ENCODE measurements around the gene ANKS1B.

DNA sequence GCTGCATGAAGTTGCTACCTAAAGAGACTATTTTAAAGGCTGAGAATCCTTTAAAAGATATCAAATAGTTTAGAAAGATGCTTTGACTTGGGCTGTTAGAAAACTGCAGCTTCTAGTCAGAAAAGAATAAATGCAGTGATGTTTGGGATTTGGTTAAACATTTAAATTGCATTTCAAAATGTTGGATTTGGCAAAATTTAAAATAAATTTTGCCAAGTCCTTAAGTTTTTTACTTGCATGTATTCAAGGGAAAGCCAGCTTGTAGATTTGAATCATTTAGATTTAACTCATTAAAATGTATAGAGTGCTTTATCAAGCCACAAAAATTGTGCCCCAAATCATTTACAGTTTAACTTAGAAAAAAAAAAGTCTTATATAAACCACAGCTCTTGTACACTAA lies 109.7 kb downstream of the ANKS1B start:
- TF ChIP-seq CTCF (IDR thresholded peaks at IDR 0.05), result no peak
- no peak for TF ChIP-seq POLR2AphosphoS5 (IDR thresholded peaks at IDR 0.05)

Data from suprapubic skin (tissue), 3 donors.